Nephron (organoid): ENCODE data around the gene SYNPR.

ENCODE experiments used
- H3K27ac Mint-ChIP-seq, 3 experiments: 2 replicates each; pipeline ENCODE4 v1.8.0; 2020; ENCODE audit warnings: mixed read lengths in 3 of 3, mild to moderate bottlenecking in 2 of 3, moderate library complexity in 1 of 3
- H3K27me3 Mint-ChIP-seq: 2 replicates; pipeline ENCODE4 v1.8.0; 2021; ENCODE audit warnings: low read depth, mild to moderate bottlenecking, moderate library complexity, mixed read lengths
- H3K36me3 Mint-ChIP-seq: 2 replicates; pipeline ENCODE4 v1.8.0; 2020; ENCODE audit warnings: low read depth, mixed read lengths
- H3K4me1 Mint-ChIP-seq: 2 replicates; pipeline ENCODE4 v1.8.0; 2020; ENCODE audit warnings: mixed read lengths
- H3K4me3 Mint-ChIP-seq, 3 experiments: 2 replicates each; pipeline ENCODE4 v1.8.0; 2020; ENCODE audit warnings: mild to moderate bottlenecking in 3 of 3, mixed read lengths in 3 of 3, moderate library complexity in 2 of 3
- H3K9me3 Mint-ChIP-seq: 2 replicates; pipeline ENCODE4 v1.8.0; 2020; ENCODE audit warnings: mixed read lengths
- CTCF ChIP-seq, 3 experiments: fragments of 200-600 bp; sonication (generic); IDR thresholded peaks; one replicate each; pipeline ENCODE4 v1.5.0; 2021; ENCODE audit warnings: antibody characterized with exemption in 3 of 3; ENCODE audit not compliant: unreplicated experiment in 3 of 3

Gene SYNPR

GRCh38 chr3:63493101-63493500, 215.0 kb downstream of the SYNPR start:
- H3K9me3 Mint-ChIP-seq = no peaks in the 10 kb centered on the region
- no peak overlapping the region for H3K4me3 Mint-ChIP-seq
- no peak for TF ChIP-seq CTCF (IDR thresholded peaks at IDR 0.05; ENCODE audit: unreplicated experiment in 3 of 3)
- no peaks in the 10 kb centered on the region for H3K4me1 Mint-ChIP-seq
- H3K27me3 Mint-ChIP-seq = peaks cover 4% of the 10 kb centered on the region
- no peaks in the 10 kb centered on the region for H3K36me3 Mint-ChIP-seq
- H3K27ac Mint-ChIP-seq = no peak overlapping the region

DNA sequence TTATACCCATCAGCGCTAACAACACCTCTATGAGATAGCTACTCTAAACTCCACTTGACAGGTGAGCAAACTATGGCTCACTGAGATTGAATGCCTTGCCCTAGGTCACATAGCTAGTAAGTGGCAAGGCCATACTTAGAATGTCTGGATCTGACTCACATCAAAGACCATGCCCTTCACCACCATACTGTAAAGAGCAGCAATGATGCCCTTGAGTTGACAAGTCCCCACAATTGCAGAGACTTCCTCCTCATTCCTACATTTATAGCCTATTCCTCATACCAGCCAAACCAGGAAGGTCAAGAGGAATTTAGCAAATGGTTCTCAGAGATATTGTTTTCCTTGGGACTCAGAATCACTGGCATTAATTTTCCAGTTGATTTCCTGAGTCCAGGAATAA, 216.5 kb downstream of the SYNPR start:
- Mint-ChIP-seq H3K4me1 (no peaks in the 10 kb centered on the region), H3K9me3 (no peaks in the 10 kb centered on the region), H3K27ac (no peak overlapping the region), H3K27me3 (peaks cover 3% of the 10 kb centered on the region), H3K36me3 (no peaks in the 10 kb centered on the region), H3K4me3 (no peak overlapping the region)
- TF ChIP-seq CTCF (IDR thresholded peaks at IDR 0.05; ENCODE audit: unreplicated experiment in 3 of 3) = no peak

GRCh38 chr3:63497641-63498040, 219.5 kb downstream of the SYNPR start:
- Mint-ChIP-seq H3K9me3 (no peaks in the 10 kb centered on the region), H3K4me3 (no peak overlapping the region), H3K27ac (no peak overlapping the region), H3K36me3 (no peaks in the 10 kb centered on the region), H3K27me3 (no peaks in the 10 kb centered on the region), H3K4me1 (no peaks in the 10 kb centered on the region)
- no peak for TF ChIP-seq CTCF (IDR thresholded peaks at IDR 0.05; ENCODE audit: unreplicated experiment in 3 of 3)

DNA sequence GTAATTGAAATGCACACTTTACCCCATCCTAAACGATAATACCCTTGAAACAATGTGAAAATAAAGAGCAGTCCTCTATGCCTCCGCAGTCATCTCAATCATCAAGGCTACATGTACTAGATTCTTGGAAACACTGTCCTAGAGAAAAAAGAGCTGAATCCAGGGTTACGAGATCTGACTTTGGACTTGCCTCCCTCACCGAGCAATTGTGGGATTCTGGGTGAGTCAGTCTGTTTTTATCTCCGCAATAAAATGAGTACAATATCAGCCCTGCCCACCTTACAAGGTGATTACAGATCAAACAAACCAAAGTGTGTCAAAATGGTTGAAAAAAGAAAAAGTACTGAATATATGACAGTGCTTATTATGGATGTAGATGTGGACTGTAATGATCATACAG, 222.1 kb downstream of the SYNPR start:
- Mint-ChIP-seq H3K4me3 (no peak overlapping the region), H3K9me3 (no peaks in the 10 kb centered on the region), H3K27me3 (no peaks in the 10 kb centered on the region), H3K27ac (no peak overlapping the region), H3K36me3 (no peaks in the 10 kb centered on the region), H3K4me1 (no peaks in the 10 kb centered on the region)
- no peak for TF ChIP-seq CTCF (IDR thresholded peaks at IDR 0.05; ENCODE audit: unreplicated experiment in 3 of 3)

DNA sequence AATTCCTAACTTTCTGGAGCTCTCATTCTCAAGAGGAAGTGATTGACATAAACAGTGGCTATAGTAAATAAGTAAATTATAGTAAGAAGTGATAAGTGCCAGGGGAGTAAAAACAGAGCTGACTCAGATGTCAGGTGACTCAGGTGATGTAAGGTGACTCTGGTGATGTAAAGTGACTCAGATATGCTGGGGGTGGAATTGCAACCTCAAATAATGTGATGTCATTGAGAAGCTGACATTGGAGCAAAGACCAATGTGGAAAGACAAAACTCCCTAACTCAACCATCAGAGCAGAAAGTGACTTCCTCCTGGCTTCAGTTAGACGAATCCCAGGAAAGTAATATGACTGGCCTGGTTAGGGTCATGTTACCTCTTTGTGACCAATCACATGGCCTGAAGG, 230.2 kb downstream of the SYNPR start:
- Mint-ChIP-seq H3K4me1 (no peaks in the 10 kb centered on the region), H3K9me3 (no peaks in the 10 kb centered on the region), H3K27me3 (no peaks in the 10 kb centered on the region), H3K4me3 (no peak overlapping the region), H3K27ac (no peak overlapping the region), H3K36me3 (no peaks in the 10 kb centered on the region)
- TF ChIP-seq CTCF (IDR thresholded peaks at IDR 0.05; ENCODE audit: unreplicated experiment in 3 of 3) = no peak

GRCh38 chr3:63508771-63509170, 230.7 kb downstream of the SYNPR start:
- Mint-ChIP-seq H3K27me3 (no peaks in the 10 kb centered on the region), H3K36me3 (no peaks in the 10 kb centered on the region), H3K9me3 (no peaks in the 10 kb centered on the region), H3K4me3 (no peak overlapping the region), H3K4me1 (no peaks in the 10 kb centered on the region), H3K27ac (no peak overlapping the region)
- TF ChIP-seq CTCF (IDR thresholded peaks at IDR 0.05; ENCODE audit: unreplicated experiment in 3 of 3) = no peak
